G401 (cell line): ENCODE measurements around the gene ABCC1. TPM values are rescaled to one million over a fixed set of nuclear protein-coding genes. Genes with fewer than 3 reads are reported as not detected.
A peak's percentile ranks its signal among the peaks of the same experiment; 100 is the strongest.

ENCODE experiments used
- DNase-seq: peaks from one replicate; pipeline ENCODE4 v3.0.0-alpha.2; 2015; ENCODE audit warnings: low spot score
- in situ Hi-C: cut with HindIII; loops from 2 replicates; pipeline ENCODE4 v1.10.0; 2016; ENCODE audit warnings: low sequenced_read_pairs, mixed read lengths
- total RNA-seq: library from RNA; depleted of rRNA; stranded (reverse); fragments of >200 nt; shearing (Covaris generic); gene quantifications from 2 replicates; pipeline ENCODE4 v1.2.3, GENCODE V29; 2014

ABCC1 gene
- total RNA-seq, 1 experiment from 2014 or later, result 26.4 TPM

- no peak for DNase-seq
- in situ Hi-C loops, result no loop called here
Observed at GRCh38 chr16:16030449-16030848, 81.0 kb downstream of the ABCC1 start.

GRCh38 chr16:16031401-16031800 lies 82.0 kb downstream of the ABCC1 start:
- in situ Hi-C loops, result no loop called here

GRCh38 chr16:16032271-16032979 lies 83.0 kb downstream of the ABCC1 start:
- in situ Hi-C loops, result no loop called here
- DNase-seq, result no peak

More at GRCh38 chr16:16031401-16031800, 82.0 kb downstream of the ABCC1 start:
- DNase-seq, result no peak

GRCh38 chr16:16033208-16033717 lies 83.8 kb downstream of the ABCC1 start:
- in situ Hi-C loops, result no loop called here
- DNase-seq, result no peak

- no peak for DNase-seq
- in situ Hi-C loops, result no loop called here
Observed at GRCh38 chr16:16036359-16036792, 87.0 kb downstream of the ABCC1 start.

- in situ Hi-C loops, result no loop called here
- DNase-seq, result no peak
Observed at GRCh38 chr16:16037521-16037920, 88.1 kb downstream of the ABCC1 start.

GRCh38 chr16:16037970-16038369 lies 88.6 kb downstream of the ABCC1 start:
- in situ Hi-C loops, result no loop called here
- no peak for DNase-seq

- in situ Hi-C loops, result no loop called here
- DNase-seq, result no peak
Observed at GRCh38 chr16:16038950-16039349, 89.5 kb downstream of the ABCC1 start.

GRCh38 chr16:16041196-16041892 lies 91.9 kb downstream of the ABCC1 start:
- in situ Hi-C loops, result no loop called here
- no peak for DNase-seq

- in situ Hi-C loops, result no loop called here
- peak; percentile 30 for DNase-seq
Observed at GRCh38 chr16:16042076-16042475, 92.7 kb downstream of the ABCC1 start.

GRCh38 chr16:16045296-16045695 lies 95.9 kb downstream of the ABCC1 start:
- in situ Hi-C loops, result no loop called here
- DNase-seq, result no peak

- no peak for DNase-seq
- in situ Hi-C loops, result no loop called here
Observed at GRCh38 chr16:16045879-16046278, 96.5 kb downstream of the ABCC1 start.

GRCh38 chr16:16047761-16048160 lies 98.3 kb downstream of the ABCC1 start:
- DNase-seq, result no peak
- in situ Hi-C loops, result no loop called here

GRCh38 chr16:16048904-16049582 lies 99.6 kb downstream of the ABCC1 start:
- DNase-seq, result no peak
- in situ Hi-C loops, result no loop called here

GRCh38 chr16:16050106-16050505 lies 100.7 kb downstream of the ABCC1 start:
- in situ Hi-C loops, result no loop called here
- no peak for DNase-seq

- in situ Hi-C loops, result no loop called here
- no peak for DNase-seq
Observed at GRCh38 chr16:16051132-16051531, 101.7 kb downstream of the ABCC1 start.

- in situ Hi-C loops, result no loop called here
- no peak for DNase-seq
Observed at GRCh38 chr16:16052916-16053315, 103.5 kb downstream of the ABCC1 start.

GRCh38 chr16:16057102-16057501 lies 107.7 kb downstream of the ABCC1 start:
- in situ Hi-C loops, result no loop called here
- DNase-seq, result no peak

- in situ Hi-C loops, result no loop called here
- no peak for DNase-seq
Observed at GRCh38 chr16:16059160-16059559, 109.7 kb downstream of the ABCC1 start.
